GM23338 (cell line): Measurements from ENCODE around the gene WIPF1. TPM values are rescaled to one million over a fixed set of nuclear protein-coding genes. Genes with fewer than 3 reads are reported as not detected.

Experiments
- ATAC-seq: fragments of 200-7000 bp; cut with Tn5 transposase; 3 replicates; pipeline ENCODE4 v1.9.1; 2020
- DNase-seq: peaks from one replicate; pipeline ENCODE4 v3.0.0-alpha.2; 2015; ENCODE audit warnings: low spot score
- H2AFZ ChIP-seq: fragments of 200-600 bp; sonication (generic); 2 replicates; pipeline ENCODE4 v1.8.0; 2016; ENCODE audit warnings: antibody characterized with exemption, mild to moderate bottlenecking, moderate library complexity
- H3F3A ChIP-seq: fragments of 200-600 bp; sonication (generic); replicated peaks from 2 replicates; pipeline ENCODE4 v1.8.0; 2017; ENCODE audit warnings: antibody characterized with exemption, mixed run types, low read depth
- H3K27ac ChIP-seq: fragments of 200-600 bp; sonication (generic); 2 replicates; pipeline ENCODE4 v1.6.1; 2016; ENCODE audit warnings: low read depth
- H3K27me3 ChIP-seq: fragments of 200-600 bp; sonication (generic); 2 replicates; pipeline ENCODE4 v1.8.0; 2016; ENCODE audit warnings: mild to moderate bottlenecking, mixed run types, moderate library complexity; ENCODE audit not compliant: insufficient read depth
- H3K36me3 ChIP-seq: fragments of 200-600 bp; sonication (generic); 2 replicates; pipeline ENCODE4 v1.8.0; 2016; ENCODE audit warnings: mild to moderate bottlenecking; ENCODE audit not compliant: insufficient read depth
- H3K4me1 ChIP-seq: fragments of 200-600 bp; sonication (generic); 2 replicates; pipeline ENCODE4 v1.8.0; 2016; ENCODE audit warnings: mild to moderate bottlenecking, moderate library complexity; ENCODE audit not compliant: insufficient read depth
- H3K4me2 ChIP-seq: fragments of 200-600 bp; sonication (generic); 2 replicates; pipeline ENCODE4 v1.7.1; 2017; ENCODE audit warnings: mixed run types
- H3K4me3 ChIP-seq: fragments of 200-600 bp; sonication (generic); 2 replicates; pipeline ENCODE4 v1.6.1; 2016; ENCODE audit warnings: mixed run types
- H3K79me2 ChIP-seq: fragments of 200-600 bp; sonication (generic); replicated peaks from 2 replicates; pipeline ENCODE4 v1.8.0; 2017; ENCODE audit warnings: mild to moderate bottlenecking; ENCODE audit not compliant: insufficient read depth
- H3K9me2 ChIP-seq: fragments of 200-600 bp; sonication (generic); 2 replicates; pipeline ENCODE4 v1.8.0; 2017; ENCODE audit not compliant: insufficient read depth
- H4K20me1 ChIP-seq: fragments of 200-600 bp; sonication (generic); replicated peaks from 2 replicates; pipeline ENCODE4 v1.8.0; 2017; ENCODE audit warnings: mild to moderate bottlenecking; ENCODE audit not compliant: insufficient read depth
- H3K27ac Mint-ChIP-seq: 2 replicates; pipeline ENCODE4 v1.8.0; 2020; ENCODE audit warnings: inconsistent platforms, mild to moderate bottlenecking, moderate library complexity, mixed read lengths
- H3K27me3 Mint-ChIP-seq: 3 replicates; pipeline ENCODE4 v1.8.0; 2022; ENCODE audit warnings: low read depth, mild to moderate bottlenecking, moderate library complexity, mixed read lengths, inconsistent platforms; ENCODE audit not compliant: insufficient read depth, poor library complexity
- H3K36me3 Mint-ChIP-seq: 3 replicates; pipeline ENCODE4 v1.8.0; 2021; ENCODE audit warnings: low read depth, mild to moderate bottlenecking, inconsistent platforms, moderate library complexity, mixed read lengths
- H3K4me1 Mint-ChIP-seq: 3 replicates; pipeline ENCODE4 v1.8.0; 2020; ENCODE audit warnings: mild to moderate bottlenecking, inconsistent platforms, mixed read lengths
- H3K4me3 Mint-ChIP-seq: 3 replicates; pipeline ENCODE4 v1.8.0; 2021; ENCODE audit warnings: moderate library complexity, mild to moderate bottlenecking, inconsistent platforms, mixed read lengths
- H3K9me3 Mint-ChIP-seq: 3 replicates; pipeline ENCODE4 v1.8.0; 2020; ENCODE audit warnings: moderate library complexity, mild to moderate bottlenecking, inconsistent platforms, mixed read lengths
- CREB1 ChIP-seq: fragments of 250-450 bp; sonication (Bioruptor Pico); IDR thresholded peaks from 2 replicates; pipeline ENCODE4 v1.5.0; 2020; ENCODE audit warnings: low read depth, mild to moderate bottlenecking, moderate library complexity
- EZH2 ChIP-seq: fragments of 200-600 bp; sonication (generic); IDR thresholded peaks from one replicate; pipeline ENCODE4 v1.8.0; 2017; ENCODE audit warnings: antibody characterized with exemption, mild to moderate bottlenecking, low read depth; ENCODE audit not compliant: unreplicated experiment
- JUNB ChIP-seq: IDR thresholded peaks from one replicate; pipeline ENCODE4 v1.6.1; 2016; ENCODE audit warnings: antibody characterized with exemption; ENCODE audit not compliant: unreplicated experiment
- NANOG ChIP-seq: IDR thresholded peaks from 2 replicates; pipeline ENCODE4 v1.6.1; 2016; ENCODE audit warnings: antibody characterized with exemption, borderline replicate concordance
- STAT1 ChIP-seq: IDR thresholded peaks from one replicate; pipeline ENCODE4 v1.6.1; 2016; ENCODE audit warnings: antibody characterized with exemption; ENCODE audit not compliant: unreplicated experiment
- polyA plus RNA-seq: library from polyadenylated mRNA; unstranded; fragments of >200 nt; fragmentation: Nextera tagmentation; extraction: Ambion mirVana; gene quantifications from 2 replicates; pipeline ENCODE4 v1.2.1, GENCODE V29; 2016
- total RNA-seq: library from RNA; depleted of rRNA; stranded (reverse); fragments of >200 nt; shearing (Covaris generic); gene quantifications from 2 replicates; pipeline ENCODE4 v1.2.3, GENCODE V29; 2014
- TF ChIP-seq, protein P1 (sequence below): IDR thresholded peaks from one replicate; pipeline ENCODE4 v1.6.1; 2018; ENCODE audit warnings: antibody characterized with exemption; ENCODE audit not compliant: unreplicated experiment
- TF ChIP-seq, protein P2 (sequence below): fragments of 250-450 bp; sonication (Bioruptor Pico); IDR thresholded peaks from 2 replicates; pipeline ENCODE4 v1.5.0; 2020; ENCODE audit warnings: mild to moderate bottlenecking, moderate library complexity

The WIPF1 gene
- total and polyA plus RNA-seq, 2 experiments from 2014 or later: 3.0 to 6.0 TPM

- no peaks in the 10 kb centered on the region for H3K36me3 ChIP-seq
- Mint-ChIP-seq H3K27me3 (peaks cover 2% of the 10 kb centered on the region), H3K27ac (no peak overlapping the region), H3K4me3 (no peak overlapping the region), H3K36me3 (no peaks in the 10 kb centered on the region), H3K4me1 (peaks cover 11% of the 10 kb centered on the region), H3K9me3 (no peaks in the 10 kb centered on the region; the same call in 2 of the 3 replicates)
- no peaks in the 10 kb centered on the region for H3K9me2 ChIP-seq
- H3K4me2 ChIP-seq: no peak overlapping the region
- H3K4me3 ChIP-seq: no peak overlapping the region
- TF ChIP-seq CREB1 (CRISPR knock-in tag) (no peak), STAT1 (no peak), NANOG (no peak), EZH2 (no peak), JUNB (no peak)
- TF ChIP-seq, protein P1, sequence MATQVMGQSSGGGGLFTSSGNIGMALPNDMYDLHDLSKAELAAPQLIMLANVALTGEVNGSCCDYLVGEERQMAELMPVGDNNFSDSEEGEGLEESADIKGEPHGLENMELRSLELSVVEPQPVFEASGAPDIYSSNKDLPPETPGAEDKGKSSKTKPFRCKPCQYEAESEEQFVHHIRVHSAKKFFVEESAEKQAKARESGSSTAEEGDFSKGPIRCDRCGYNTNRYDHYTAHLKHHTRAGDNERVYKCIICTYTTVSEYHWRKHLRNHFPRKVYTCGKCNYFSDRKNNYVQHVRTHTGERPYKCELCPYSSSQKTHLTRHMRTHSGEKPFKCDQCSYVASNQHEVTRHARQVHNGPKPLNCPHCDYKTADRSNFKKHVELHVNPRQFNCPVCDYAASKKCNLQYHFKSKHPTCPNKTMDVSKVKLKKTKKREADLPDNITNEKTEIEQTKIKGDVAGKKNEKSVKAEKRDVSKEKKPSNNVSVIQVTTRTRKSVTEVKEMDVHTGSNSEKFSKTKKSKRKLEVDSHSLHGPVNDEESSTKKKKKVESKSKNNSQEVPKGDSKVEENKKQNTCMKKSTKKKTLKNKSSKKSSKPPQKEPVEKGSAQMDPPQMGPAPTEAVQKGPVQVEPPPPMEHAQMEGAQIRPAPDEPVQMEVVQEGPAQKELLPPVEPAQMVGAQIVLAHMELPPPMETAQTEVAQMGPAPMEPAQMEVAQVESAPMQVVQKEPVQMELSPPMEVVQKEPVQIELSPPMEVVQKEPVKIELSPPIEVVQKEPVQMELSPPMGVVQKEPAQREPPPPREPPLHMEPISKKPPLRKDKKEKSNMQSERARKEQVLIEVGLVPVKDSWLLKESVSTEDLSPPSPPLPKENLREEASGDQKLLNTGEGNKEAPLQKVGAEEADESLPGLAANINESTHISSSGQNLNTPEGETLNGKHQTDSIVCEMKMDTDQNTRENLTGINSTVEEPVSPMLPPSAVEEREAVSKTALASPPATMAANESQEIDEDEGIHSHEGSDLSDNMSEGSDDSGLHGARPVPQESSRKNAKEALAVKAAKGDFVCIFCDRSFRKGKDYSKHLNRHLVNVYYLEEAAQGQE: no peak
- TF ChIP-seq, protein P2, sequence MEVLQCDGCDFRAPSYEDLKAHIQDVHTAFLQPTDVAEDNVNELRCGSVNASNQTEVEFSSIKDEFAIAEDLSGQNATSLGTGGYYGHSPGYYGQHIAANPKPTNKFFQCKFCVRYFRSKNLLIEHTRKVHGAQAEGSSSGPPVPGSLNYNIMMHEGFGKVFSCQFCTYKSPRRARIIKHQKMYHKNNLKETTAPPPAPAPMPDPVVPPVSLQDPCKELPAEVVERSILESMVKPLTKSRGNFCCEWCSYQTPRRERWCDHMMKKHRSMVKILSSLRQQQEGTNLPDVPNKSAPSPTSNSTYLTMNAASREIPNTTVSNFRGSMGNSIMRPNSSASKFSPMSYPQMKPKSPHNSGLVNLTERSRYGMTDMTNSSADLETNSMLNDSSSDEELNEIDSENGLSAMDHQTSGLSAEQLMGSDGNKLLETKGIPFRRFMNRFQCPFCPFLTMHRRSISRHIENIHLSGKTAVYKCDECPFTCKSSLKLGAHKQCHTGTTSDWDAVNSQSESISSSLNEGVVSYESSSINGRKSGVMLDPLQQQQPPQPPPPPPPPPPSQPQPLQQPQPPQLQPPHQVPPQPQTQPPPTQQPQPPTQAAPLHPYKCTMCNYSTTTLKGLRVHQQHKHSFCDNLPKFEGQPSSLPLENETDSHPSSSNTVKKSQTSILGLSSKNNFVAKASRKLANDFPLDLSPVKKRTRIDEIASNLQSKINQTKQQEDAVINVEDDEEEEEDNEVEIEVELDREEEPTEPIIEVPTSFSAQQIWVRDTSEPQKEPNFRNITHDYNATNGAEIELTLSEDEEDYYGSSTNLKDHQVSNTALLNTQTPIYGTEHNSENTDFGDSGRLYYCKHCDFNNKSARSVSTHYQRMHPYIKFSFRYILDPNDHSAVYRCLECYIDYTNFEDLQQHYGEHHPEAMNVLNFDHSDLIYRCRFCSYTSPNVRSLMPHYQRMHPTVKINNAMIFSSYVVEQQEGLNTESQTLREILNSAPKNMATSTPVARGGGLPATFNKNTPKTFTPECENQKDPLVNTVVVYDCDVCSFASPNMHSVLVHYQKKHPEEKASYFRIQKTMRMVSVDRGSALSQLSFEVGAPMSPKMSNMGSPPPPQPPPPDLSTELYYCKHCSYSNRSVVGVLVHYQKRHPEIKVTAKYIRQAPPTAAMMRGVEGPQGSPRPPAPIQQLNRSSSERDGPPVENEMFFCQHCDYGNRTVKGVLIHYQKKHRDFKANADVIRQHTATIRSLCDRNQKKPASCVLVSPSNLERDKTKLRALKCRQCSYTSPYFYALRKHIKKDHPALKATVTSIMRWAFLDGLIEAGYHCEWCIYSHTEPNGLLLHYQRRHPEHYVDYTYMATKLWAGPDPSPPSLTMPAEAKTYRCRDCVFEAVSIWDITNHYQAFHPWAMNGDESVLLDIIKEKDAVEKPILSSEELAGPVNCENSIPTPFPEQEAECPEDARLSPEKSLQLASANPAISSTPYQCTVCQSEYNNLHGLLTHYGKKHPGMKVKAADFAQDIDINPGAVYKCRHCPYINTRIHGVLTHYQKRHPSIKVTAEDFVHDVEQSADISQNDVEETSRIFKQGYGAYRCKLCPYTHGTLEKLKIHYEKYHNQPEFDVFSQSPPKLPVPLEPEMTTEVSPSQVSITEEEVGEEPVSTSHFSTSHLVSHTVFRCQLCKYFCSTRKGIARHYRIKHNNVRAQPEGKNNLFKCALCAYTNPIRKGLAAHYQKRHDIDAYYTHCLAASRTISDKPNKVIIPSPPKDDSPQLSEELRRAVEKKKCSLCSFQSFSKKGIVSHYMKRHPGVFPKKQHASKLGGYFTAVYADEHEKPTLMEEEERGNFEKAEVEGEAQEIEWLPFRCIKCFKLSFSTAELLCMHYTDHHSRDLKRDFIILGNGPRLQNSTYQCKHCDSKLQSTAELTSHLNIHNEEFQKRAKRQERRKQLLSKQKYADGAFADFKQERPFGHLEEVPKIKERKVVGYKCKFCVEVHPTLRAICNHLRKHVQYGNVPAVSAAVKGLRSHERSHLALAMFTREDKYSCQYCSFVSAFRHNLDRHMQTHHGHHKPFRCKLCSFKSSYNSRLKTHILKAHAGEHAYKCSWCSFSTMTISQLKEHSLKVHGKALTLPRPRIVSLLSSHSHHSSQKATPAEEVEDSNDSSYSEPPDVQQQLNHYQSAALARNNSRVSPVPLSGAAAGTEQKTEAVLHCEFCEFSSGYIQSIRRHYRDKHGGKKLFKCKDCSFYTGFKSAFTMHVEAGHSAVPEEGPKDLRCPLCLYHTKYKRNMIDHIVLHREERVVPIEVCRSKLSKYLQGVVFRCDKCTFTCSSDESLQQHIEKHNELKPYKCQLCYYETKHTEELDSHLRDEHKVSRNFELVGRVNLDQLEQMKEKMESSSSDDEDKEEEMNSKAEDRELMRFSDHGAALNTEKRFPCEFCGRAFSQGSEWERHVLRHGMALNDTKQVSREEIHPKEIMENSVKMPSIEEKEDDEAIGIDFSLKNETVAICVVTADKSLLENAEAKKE: no peak
- H3K27me3 ChIP-seq: no peaks in the 10 kb centered on the region
- ATAC-seq: no peak
- no peak overlapping the region for H3K27ac ChIP-seq
- H3K79me2 ChIP-seq: no peaks in the 10 kb centered on the region
- H2AFZ ChIP-seq: no peak overlapping the region
- H3F3A ChIP-seq: no peaks in the 10 kb centered on the region
- no peaks in the 10 kb centered on the region for H3K4me1 ChIP-seq
- DNase-seq: no peak
- no peaks in the 10 kb centered on the region for H4K20me1 ChIP-seq
These were observed 38.3 kb upstream of the WIPF1 start for GRCh38 chr2:174635776-174636404.
